ENCODE data around the gene WNT5B.

Gene WNT5B

GRCh38 chr12:1628666-1629337 is at the start of gene WNT5B:
WNT5B (plus strand) TSS chr12:1629231; CDS start chr12:1631355, 2,124 bp downstream.
- DNase-seq (ENCODE audit: low read depth), result no peak

- no peak for DNase-seq (ENCODE audit: low read depth)
Measured at GRCh38 chr12:1579651-1580435, 49.2 kb upstream of the WNT5B start.

GRCh38 chr12:1580526-1580925 is 48.5 kb upstream of the WNT5B start:
- DNase-seq (ENCODE audit: low read depth), result no peak

- no peak for DNase-seq (ENCODE audit: low read depth)
Measured at GRCh38 chr12:1581973-1582708, 46.9 kb upstream of the WNT5B start.

GRCh38 chr12:1582709-1583050 is 46.4 kb upstream of the WNT5B start:
- no peak for DNase-seq (ENCODE audit: low read depth)

GRCh38 chr12:1583421-1584078 is 45.5 kb upstream of the WNT5B start:
- no peak for DNase-seq (ENCODE audit: low read depth)

GRCh38 chr12:1584326-1584725 is 44.7 kb upstream of the WNT5B start:
- DNase-seq (ENCODE audit: low read depth), result no peak

- no peak for DNase-seq (ENCODE audit: low read depth)
Measured at GRCh38 chr12:1587927-1588574, 41.0 kb upstream of the WNT5B start.

- DNase-seq (ENCODE audit: low read depth), result no peak
Measured at GRCh38 chr12:1588575-1588947, 40.5 kb upstream of the WNT5B start.

GRCh38 chr12:1590221-1590979 is 38.6 kb upstream of the WNT5B start:
- DNase-seq (ENCODE audit: low read depth), result no peak

GRCh38 chr12:1591034-1591433 is 38.0 kb upstream of the WNT5B start:
- DNase-seq (ENCODE audit: low read depth), result no peak

GRCh38 chr12:1591543-1591942 is 37.5 kb upstream of the WNT5B start:
- DNase-seq (ENCODE audit: low read depth), result no peak

- DNase-seq (ENCODE audit: low read depth), result no peak
Measured at GRCh38 chr12:1592444-1593173, 36.4 kb upstream of the WNT5B start.

GRCh38 chr12:1593174-1594005 is 35.6 kb upstream of the WNT5B start:
- no peak for DNase-seq (ENCODE audit: low read depth)

GRCh38 chr12:1594006-1594260 is 35.1 kb upstream of the WNT5B start:
- no peak for DNase-seq (ENCODE audit: low read depth)

- DNase-seq (ENCODE audit: low read depth), result peak; percentile 78
Measured at GRCh38 chr12:1594261-1595025, 34.6 kb upstream of the WNT5B start, which contains the start of gene FBXL14. FBXL14 (minus strand) TSS chr12:1594581; CDS start chr12:1594066, 515 bp downstream.

- no peak for DNase-seq (ENCODE audit: low read depth)
Measured at GRCh38 chr12:1595026-1595561, 33.9 kb upstream of the WNT5B start.

- no peak for DNase-seq (ENCODE audit: low read depth)
Measured at GRCh38 chr12:1595690-1596347, 33.2 kb upstream of the WNT5B start.
